Subcutaneous adipose tissue (tissue), 4 donors: Measurements from ENCODE around the gene KCNN4. TPM values are rescaled to one million over a fixed set of nuclear protein-coding genes. Genes with fewer than 3 reads are reported as not detected.

Experiments
- total RNA-seq, 4 donors: library from RNA; depleted of rRNA; stranded (reverse); fragments of >200 nt; gene quantifications; one replicate each; pipeline ENCODE4 v1.1.0, GENCODE V29; 2016
- TF ChIP-seq, protein P1 (sequence below): fragments of 450-650 bp; IDR thresholded peaks from one replicate; pipeline ENCODE4 v1.5.1; 2016; ENCODE audit warnings: low read depth, mild to moderate bottlenecking, control low read depth, antibody characterized with exemption, moderate library complexity

The KCNN4 gene
- total RNA-seq, 4 donors from 2014 or later = 0.57 to 25.2 (median 3.6) TPM

GRCh38 chr19:43812688-43813087 is 31.9 kb upstream of the KCNN4 start:
- TF ChIP-seq, protein P1, sequence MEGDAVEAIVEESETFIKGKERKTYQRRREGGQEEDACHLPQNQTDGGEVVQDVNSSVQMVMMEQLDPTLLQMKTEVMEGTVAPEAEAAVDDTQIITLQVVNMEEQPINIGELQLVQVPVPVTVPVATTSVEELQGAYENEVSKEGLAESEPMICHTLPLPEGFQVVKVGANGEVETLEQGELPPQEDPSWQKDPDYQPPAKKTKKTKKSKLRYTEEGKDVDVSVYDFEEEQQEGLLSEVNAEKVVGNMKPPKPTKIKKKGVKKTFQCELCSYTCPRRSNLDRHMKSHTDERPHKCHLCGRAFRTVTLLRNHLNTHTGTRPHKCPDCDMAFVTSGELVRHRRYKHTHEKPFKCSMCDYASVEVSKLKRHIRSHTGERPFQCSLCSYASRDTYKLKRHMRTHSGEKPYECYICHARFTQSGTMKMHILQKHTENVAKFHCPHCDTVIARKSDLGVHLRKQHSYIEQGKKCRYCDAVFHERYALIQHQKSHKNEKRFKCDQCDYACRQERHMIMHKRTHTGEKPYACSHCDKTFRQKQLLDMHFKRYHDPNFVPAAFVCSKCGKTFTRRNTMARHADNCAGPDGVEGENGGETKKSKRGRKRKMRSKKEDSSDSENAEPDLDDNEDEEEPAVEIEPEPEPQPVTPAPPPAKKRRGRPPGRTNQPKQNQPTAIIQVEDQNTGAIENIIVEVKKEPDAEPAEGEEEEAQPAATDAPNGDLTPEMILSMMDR = no peak

DNA sequence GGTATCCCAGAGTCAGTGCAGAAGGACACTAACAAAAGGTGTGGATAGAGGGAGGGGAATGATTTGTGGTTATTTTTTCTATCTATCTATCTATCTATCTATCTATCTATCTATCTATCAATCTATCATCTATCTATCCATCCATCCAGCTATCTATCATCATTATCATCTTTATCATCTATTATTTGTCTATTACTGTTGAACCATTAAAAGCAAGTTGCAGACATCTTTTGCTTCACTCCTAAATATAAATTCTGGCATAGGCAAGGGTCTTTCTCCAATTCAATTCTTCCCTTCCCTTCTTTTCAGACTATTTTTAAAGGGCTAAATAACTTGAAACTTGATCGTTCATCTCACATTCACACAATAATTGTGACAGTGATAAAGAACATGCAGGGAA is 31.5 kb upstream of the KCNN4 start:
- TF ChIP-seq, protein P1 = no peak

GRCh38 chr19:43811837-43812236 is 31.1 kb upstream of the KCNN4 start:
- TF ChIP-seq, protein P1 = no peak

GRCh38 chr19:43809762-43810696 is 29.3 kb upstream of the KCNN4 start:
- TF ChIP-seq, protein P1 = no peak

- TF ChIP-seq, protein P1 = no peak
Measured at GRCh38 chr19:43807651-43808050, 26.9 kb upstream of the KCNN4 start.

DNA sequence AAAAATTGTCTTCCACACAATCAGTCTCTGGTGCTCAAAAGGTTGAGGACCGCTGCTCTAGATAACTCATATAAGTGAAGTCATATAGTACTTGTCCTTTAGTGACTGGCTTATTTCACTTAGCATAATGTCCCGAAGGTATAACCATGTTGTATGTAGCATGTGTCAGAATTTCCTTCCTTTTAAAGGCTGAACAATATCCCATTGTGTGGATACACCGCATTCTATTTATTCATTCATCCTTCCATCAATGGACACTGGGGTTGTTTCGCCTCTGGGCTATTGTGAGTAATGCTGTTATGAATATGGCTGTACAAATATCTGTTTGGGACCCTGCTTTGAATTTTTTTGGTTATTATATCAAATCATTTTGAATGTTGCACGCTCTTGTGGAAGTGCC is 26.1 kb upstream of the KCNN4 start:
- TF ChIP-seq, protein P1 = no peak

DNA sequence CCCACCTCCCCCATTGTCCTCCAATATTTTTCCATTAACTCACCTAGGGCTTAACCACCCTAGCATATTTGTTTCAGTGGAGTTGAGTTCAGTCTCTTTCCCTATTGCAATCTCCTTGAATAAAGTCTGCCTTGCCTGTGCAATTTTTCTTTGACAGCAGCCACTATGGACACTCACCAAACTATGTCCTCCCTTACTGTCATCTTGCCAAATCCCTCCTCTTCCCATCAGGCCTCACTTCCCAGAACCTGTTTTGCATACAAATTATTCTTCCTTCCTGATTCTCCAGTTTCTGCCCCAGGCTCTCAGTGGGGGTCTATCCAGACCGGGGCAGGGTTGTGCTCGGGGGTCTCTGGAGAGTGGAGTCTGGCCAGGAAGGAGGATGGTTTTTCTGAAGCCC is 23.7 kb upstream of the KCNN4 start:
- TF ChIP-seq, protein P1 = no peak
